SH-SY5Y (cell line): ENCODE data around the gene FAM174C.

ENCODE experiments used
- GATA2 ChIP-seq: IDR thresholded peaks from 2 replicates; pipeline ENCODE4 v1.6.1; 2011; ENCODE audit warnings: mild to moderate bottlenecking, low read depth, low read length
- GATA3 ChIP-seq: IDR thresholded peaks from 2 replicates; pipeline ENCODE4 v1.6.1; 2011; ENCODE audit warnings: low read depth, mild to moderate bottlenecking, low read length, moderate library complexity

FAM174C gene

DNA sequence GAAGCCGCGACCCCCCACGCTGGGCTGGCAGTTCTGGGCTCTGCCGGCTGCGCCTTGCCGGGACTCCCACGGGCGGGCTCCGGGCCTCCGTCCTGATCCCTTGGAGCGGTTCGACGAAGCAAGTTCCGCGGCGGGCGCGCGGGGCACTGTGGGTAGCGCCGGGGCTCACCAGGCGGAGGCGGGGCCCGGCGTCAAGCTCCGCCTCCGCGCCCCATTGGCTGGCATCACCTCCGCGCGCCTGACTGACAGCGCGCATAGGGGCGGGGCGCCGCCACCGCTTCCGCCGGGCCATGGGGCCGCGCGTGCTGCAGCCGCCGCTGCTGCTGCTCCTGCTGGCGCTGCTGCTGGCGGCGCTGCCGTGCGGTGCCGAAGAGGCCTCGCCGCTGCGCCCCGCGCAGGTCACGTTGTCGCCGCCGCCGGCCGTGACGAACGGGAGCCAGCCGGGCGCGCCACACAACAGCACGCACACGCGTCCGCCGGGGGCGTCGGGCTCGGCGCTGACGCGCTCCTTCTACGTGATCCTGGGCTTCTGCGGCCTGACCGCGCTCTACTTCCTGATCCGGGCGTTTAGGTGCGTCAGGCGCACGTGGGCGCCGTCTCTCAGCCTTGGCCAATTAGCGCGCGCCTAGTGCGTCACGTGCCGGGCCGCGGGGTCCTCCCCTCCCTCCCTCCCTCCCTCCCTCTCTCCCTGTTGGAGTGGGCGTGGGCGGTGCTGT, at the start of gene FAM174C:
TSS of gene FAM174C (plus strand) at position 271 of the 716 bp plus-strand sequence. CDS start at position 291, 20 bp downstream.
- TF ChIP-seq GATA3 (no peak), GATA2 (no peak)

GRCh38 chr19:1226227-1226518, 49.2 kb upstream of the FAM174C start:
- TF ChIP-seq GATA2 (no peak), GATA3 (no peak)

- no peak for TF ChIP-seq GATA3
Measured at GRCh38 chr19:1226522-1227303, 48.6 kb upstream of the FAM174C start.

GRCh38 chr19:1227304-1228054, 47.9 kb upstream of the FAM174C start:
- TF ChIP-seq GATA2 (no peak), GATA3 (no peak)

DNA sequence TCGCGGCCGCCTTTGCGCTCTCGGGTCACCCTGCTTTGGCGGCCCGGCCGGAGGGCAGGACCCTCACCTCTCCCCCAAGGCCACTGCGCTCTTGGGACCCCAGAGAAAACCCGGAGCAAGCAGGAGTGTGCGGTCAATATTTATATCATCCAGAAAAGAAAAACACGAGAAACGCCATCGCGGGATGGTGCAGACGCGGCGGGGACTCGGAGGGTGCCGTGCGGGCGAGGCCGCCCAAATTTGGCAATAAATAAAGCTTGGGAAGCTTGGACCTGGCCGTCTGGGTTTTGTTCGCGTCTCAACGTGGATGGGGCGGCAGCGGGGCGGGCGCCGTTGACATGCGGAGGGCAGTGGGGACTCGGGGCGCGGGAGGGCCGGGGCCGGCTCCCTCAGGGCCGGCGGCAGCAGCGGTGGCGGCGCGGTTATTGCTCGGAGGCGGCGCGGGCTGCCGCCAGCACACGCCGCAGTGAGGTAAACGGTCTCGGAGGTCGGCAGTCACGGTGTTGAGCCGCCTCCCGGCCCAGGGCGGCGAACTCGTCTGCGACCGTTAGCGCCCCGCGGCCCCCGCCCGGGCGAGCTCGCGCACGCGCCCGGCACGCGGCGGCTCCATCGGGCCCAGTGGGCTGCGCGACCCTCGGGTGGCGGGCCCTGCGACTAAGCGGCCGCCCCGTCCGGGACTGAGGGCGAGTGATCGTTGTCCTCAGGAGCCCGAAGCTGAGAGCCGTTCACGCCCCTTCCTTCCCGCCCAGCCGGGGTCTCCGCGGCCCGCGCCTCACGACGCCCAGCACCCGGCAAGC, 47.0 kb upstream of the FAM174C start:
- no peak for TF ChIP-seq GATA3
- no peak for TF ChIP-seq GATA2

DNA sequence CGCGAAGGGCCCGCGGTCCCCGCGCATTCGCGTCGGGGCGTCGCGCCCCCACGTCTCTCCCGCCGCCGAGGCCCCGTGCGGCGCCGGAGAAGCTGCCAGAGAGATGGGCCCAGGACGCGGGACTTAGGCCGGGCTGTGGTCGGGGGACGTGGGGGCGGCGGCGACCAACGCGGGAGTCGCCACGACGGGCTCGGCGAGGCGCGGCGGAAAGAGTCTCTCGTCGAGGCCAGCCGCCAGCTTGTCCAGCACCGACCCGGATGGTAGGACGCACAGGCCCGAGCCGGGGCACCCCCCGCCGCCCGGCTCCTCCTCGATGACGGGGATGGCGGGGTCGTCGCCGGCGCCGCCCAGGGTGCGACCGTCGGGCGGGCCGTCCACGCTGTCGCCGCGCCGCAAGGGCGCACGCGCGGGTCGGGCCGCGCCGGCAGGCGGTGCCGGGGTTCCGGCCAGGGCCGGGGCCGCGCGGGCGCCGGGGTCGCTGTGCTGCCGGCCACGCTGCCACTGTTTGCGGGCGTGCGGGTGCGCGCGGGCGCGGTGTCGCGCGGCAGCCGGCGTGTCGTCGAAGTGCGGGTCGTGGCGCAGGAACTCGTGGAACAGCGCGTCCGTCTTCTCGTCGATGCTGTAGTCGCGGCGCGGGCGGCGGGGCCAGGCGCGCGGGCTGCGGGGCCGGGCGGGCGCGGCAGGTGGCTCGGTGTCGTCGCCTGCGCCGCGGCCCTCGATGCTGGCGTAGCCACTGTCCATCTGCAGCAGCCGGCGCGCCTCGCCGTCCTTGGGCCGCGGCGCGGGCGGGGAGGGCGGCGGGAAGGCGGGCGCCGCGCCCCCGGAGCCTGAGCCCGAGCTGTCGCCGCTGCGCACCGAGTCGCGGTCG, 46.0 kb upstream of the FAM174C start:
- TF ChIP-seq GATA2 (no peak), GATA3 (no peak)

GRCh38 chr19:1229924-1230782, 45.2 kb upstream of the FAM174C start:
- no peak for TF ChIP-seq GATA2
- TF ChIP-seq GATA3, result no peak

DNA sequence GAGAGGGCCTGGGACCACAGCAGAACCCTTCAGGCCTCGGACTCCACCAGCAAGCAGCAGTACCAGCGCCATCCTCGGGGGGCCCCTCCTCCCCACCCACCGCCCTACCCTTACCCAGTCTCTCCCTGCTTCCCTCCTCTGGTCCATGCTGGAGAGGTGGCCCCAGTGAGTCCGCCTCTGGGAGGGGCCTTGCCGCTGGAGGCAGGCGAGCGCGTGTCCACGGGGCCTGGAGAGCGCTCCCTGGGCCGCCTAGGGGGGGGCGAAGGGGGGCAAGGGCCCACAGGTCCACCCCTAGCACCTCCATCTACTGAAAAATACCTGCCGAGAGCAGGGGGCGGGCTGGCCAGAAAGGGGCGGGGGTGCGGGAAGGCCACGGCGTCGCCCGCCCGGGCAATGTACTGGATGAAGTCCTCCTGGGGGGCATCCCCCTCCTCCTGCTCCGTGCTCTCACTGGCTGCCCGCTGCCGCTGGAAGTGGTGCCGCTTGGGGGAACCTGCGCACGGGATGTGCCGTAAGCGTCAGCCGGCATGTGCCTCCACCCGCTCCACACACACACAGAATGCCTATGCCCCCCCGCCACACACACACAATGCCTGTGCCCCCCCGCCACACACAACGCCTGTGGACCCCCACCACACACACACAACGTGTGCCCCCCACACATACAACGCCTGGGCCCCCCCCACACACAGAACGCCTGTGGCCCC, 44.4 kb upstream of the FAM174C start:
- TF ChIP-seq GATA2 (no peak), GATA3 (no peak)

DNA sequence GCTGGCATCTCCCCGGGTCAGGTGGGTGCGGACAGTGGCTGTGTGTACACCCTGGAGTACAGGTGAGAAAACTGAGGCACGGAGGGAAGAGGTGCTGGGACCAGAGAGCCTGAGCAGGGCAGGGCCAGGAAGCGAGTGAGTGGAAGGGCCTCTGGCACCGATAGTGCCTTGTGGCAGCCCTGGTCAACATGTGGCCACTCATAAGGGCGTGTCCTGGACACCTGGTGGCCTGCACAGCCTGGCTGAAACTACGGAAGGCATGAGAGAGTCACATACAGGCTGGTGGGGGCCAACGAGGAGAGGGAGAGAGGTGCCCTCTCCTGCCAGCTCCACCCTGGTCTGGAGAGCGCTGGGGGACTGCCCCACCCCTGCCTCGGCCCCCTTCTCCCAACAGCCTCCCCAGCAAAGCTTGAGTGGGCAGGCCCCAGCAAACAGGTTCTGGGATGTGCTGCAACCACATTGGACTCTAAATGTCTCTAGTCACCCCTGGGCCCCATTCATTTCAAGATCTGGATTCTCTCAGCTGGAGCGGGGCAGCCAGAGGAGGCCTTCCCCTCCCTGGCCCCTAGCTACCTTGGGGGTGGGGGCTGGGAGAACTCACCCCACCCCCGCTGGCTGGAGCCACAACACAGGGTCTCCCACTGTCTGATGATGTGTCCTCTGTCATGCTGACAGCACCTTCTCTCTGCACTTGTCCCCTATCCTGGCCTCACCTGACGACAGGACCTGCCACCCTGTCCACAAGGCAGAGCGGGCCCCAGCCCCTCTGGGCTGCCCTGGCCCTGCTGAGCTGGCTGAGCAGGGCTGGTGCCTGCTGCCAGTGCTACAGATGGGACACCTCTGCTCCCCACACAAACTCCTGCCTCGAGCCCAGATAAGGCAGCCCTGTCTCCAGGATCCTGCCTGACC, 43.3 kb upstream of the FAM174C start:
- TF ChIP-seq GATA2 (no peak), GATA3 (no peak)

- no peak for TF ChIP-seq GATA2
- TF ChIP-seq GATA3, result no peak
Measured at GRCh38 chr19:1232652-1233072, 42.7 kb upstream of the FAM174C start.

DNA sequence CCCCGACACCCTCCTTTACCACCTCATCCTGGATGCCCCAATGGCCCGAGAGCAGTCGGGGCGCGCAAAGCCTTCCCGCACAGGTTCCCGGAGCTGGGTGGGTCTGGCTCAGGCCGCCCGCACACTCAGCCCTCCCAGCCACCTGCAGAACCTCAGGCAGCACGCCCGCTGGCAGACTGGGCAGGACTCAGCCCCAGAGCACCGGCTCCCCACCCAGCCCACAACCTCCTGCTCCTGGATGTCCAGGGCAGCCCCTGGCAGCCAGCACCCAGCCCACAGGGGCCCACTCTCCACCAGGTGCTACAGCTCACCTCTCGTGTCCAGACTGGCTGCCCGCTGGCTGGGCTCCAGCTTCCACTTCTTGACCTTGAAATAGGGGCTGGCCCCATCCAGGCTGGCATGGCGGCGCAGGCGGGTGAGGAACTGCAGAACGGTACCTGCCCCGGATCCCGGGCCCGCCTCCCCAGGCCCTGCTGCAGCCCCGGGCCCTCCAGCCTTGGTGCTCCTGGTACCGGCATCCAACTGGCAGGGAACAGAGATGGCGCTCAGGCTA, 42.1 kb upstream of the FAM174C start:
- TF ChIP-seq GATA3 (no peak), GATA2 (no peak)
